ENCODE results near the gene PUS3.

The PUS3 gene

DNA sequence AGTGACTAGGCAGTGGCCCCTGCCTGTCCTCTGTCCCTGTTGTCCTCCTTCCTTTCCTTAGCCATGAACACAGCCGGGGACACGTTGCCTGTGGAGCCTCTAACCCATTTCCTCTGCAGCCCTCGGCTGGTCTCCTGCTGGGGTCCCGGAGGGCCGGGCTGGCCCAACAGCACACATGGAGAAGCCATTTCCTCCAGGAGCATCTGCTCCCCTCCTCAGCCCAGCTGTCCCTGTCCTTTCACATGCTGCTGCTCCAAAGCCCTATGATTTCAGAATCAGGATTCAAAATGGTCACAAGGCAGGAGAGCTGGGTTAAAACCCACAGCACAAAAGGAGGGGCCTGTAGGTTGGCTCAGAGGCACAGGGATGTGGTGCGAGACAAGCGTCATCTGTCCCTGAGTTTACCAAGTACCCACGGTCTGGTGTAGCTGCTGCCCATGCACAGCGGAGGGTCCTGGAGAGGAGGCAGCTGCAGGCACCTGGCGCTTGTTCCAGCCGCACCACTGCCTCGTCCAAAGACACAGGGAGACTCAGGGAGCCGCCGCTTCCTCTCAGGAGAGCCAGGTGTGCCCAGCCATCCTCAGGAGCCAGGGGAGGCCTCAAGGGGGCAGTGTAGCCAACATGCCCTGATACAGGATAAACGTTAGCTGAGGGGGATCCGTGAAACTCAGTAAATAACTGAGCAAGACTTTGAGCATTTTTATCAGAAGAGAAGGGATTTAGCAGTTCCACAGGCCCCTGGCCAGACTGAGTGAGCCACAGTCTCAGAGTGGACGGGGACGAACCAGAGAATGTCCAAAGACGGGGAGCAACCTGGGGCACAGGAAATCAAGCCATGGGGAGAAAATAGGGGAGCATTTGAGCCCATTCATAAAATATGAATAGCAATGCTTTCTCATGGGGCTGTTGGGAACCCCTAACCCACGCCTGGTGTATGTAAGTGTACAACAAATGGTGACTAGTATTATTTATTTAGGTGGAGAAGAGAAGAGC lies 38.9 kb upstream of the PUS3 start:
- Histone ChIP-seq H3K36me3 (ENCODE audit: control insufficient read depth, insufficient read depth, low read length) (no peaks in the 10 kb centered on the region), H3K4me3 (replicated peaks; ENCODE audit: low read depth, low read length) (no peak overlapping the region), H3K27me3 (replicated peaks; ENCODE audit: control insufficient read depth, insufficient read depth, low read length) (no peaks in the 10 kb centered on the region; the same call in 1 of the 2 replicates)
- TF ChIP-seq, protein P1, sequence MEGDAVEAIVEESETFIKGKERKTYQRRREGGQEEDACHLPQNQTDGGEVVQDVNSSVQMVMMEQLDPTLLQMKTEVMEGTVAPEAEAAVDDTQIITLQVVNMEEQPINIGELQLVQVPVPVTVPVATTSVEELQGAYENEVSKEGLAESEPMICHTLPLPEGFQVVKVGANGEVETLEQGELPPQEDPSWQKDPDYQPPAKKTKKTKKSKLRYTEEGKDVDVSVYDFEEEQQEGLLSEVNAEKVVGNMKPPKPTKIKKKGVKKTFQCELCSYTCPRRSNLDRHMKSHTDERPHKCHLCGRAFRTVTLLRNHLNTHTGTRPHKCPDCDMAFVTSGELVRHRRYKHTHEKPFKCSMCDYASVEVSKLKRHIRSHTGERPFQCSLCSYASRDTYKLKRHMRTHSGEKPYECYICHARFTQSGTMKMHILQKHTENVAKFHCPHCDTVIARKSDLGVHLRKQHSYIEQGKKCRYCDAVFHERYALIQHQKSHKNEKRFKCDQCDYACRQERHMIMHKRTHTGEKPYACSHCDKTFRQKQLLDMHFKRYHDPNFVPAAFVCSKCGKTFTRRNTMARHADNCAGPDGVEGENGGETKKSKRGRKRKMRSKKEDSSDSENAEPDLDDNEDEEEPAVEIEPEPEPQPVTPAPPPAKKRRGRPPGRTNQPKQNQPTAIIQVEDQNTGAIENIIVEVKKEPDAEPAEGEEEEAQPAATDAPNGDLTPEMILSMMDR (IDR thresholded peaks at IDR 0.05; ENCODE audit: insufficient read depth, low read length, poor library complexity, severe bottlenecking): peak; percentile 90
- no peak for DNase-seq (ENCODE audit: extremely low read depth, insufficient read length)

DNA sequence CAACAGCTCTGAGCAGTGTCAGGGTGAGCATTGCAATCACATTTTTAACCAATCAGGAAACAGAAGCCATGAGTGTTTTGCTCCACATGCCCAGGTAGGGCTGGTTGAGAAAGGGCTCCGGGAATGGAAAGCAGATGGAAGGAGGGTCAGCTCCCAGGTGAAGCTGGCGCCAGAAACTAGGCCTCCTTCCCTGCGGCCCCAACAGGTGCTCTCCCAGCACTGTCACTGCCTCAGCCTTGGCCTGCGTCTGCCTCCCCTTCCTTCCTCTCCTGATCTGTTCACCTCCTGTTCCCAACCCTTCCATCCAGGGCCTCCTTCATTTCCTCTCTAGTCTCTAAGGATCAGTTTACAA lies 38.2 kb upstream of the PUS3 start:
- TF ChIP-seq, protein P1 (IDR thresholded peaks at IDR 0.05; ENCODE audit: insufficient read depth, low read length, poor library complexity, severe bottlenecking): no peak
- no peak overlapping the region for H3K4me3 ChIP-seq (replicated peaks; ENCODE audit: low read depth, low read length)
- DNase-seq (ENCODE audit: extremely low read depth, insufficient read length): no peak
- H3K36me3 ChIP-seq (ENCODE audit: control insufficient read depth, insufficient read depth, low read length): no peaks in the 10 kb centered on the region
- no peaks in the 10 kb centered on the region; the same call in 1 of the 2 replicates for H3K27me3 ChIP-seq (replicated peaks; ENCODE audit: control insufficient read depth, insufficient read depth, low read length)

DNA sequence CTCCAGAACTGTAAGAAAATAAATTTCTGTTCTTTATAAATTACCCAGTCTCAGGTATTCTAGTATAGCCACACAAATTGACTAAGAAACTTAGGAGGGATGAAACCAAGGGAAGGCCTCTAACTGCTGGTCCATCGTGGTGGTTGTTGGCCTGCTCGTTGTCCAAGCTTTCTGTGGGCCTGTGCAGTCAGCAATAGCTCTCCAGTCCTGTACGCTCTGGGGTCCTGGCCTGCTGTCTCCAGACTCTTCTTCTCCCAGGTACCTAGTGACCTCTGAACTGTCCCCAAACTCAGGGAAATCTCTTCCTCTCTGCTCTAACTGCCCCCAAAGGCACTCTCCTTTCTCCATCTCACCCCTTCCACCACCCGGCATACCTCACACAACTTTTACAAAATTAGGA lies 37.1 kb upstream of the PUS3 start:
- DNase-seq (ENCODE audit: extremely low read depth, insufficient read length): no peak
- TF ChIP-seq, protein P1 (IDR thresholded peaks at IDR 0.05; ENCODE audit: insufficient read depth, low read length, poor library complexity, severe bottlenecking): no peak
- no peaks in the 10 kb centered on the region; the same call in 1 of the 2 replicates for H3K27me3 ChIP-seq (replicated peaks; ENCODE audit: control insufficient read depth, insufficient read depth, low read length)

DNA sequence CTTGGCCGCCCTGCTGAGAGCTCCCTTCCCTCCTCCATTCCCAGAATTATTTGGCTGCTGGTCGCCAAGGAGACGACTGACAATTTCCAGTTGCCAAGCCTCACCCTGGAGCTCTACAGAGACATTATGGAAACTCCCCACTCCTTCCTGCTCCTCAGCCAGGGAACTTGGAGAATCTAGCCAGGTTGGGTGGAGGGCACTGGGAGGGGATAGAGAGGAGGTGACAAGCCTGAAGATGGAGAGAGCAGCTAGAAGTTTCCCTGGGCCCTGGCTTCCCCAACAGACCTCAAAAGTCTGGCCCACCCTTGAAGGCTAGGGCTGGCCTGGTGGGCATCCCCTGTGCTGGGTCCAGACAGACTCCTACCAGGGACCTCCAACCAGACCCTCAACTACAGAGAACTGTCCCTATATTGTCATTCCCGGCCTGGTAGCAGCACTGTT lies 36.1 kb upstream of the PUS3 start:
- TF ChIP-seq, protein P1 (IDR thresholded peaks at IDR 0.05; ENCODE audit: insufficient read depth, low read length, poor library complexity, severe bottlenecking): no peak
- no peaks in the 10 kb centered on the region for H3K36me3 ChIP-seq (ENCODE audit: control insufficient read depth, insufficient read depth, low read length)
- H3K27me3 ChIP-seq (replicated peaks; ENCODE audit: control insufficient read depth, insufficient read depth, low read length): no peaks in the 10 kb centered on the region; the same call in none of the 2 replicates
- no peak overlapping the region for H3K4me3 ChIP-seq (replicated peaks; ENCODE audit: low read depth, low read length)
- DNase-seq (ENCODE audit: extremely low read depth, insufficient read length): no peak

More for the DNA sequence above, 37.1 kb upstream of the PUS3 start:
- no peaks in the 10 kb centered on the region for H3K36me3 ChIP-seq (ENCODE audit: control insufficient read depth, insufficient read depth, low read length)
- no peak overlapping the region for H3K4me3 ChIP-seq (replicated peaks; ENCODE audit: low read depth, low read length)

DNA sequence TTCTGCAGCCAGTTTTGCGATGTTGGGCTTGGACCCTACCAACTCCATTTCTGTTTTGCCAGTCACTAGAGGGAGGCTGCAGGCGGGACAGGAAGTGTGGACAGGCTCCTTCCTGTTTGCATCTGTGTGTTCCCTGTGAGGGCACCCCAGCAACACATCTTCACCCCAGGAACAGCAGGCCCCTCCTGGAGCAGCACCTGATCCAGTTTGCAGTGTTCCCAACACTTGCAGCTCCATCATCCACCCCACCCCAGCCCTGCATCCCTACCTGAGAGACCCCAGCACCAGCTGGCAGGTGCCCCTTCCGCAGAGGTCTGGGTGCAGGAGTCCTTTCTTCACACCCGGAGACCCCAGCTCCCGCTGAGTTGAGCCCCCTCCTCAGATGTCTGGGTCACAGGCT lies 35.4 kb upstream of the PUS3 start:
- no peak overlapping the region for H3K4me3 ChIP-seq (replicated peaks; ENCODE audit: low read depth, low read length)
- TF ChIP-seq, protein P1 (IDR thresholded peaks at IDR 0.05; ENCODE audit: insufficient read depth, low read length, poor library complexity, severe bottlenecking): no peak
- DNase-seq (ENCODE audit: extremely low read depth, insufficient read length): no peak
- H3K27me3 ChIP-seq (replicated peaks; ENCODE audit: control insufficient read depth, insufficient read depth, low read length): no peaks in the 10 kb centered on the region; the same call in 1 of the 2 replicates
- no peaks in the 10 kb centered on the region for H3K36me3 ChIP-seq (ENCODE audit: control insufficient read depth, insufficient read depth, low read length)

Data from GM06990 (cell line).